ENCODE data around the gene RXRA.

Gene RXRA

DNA sequence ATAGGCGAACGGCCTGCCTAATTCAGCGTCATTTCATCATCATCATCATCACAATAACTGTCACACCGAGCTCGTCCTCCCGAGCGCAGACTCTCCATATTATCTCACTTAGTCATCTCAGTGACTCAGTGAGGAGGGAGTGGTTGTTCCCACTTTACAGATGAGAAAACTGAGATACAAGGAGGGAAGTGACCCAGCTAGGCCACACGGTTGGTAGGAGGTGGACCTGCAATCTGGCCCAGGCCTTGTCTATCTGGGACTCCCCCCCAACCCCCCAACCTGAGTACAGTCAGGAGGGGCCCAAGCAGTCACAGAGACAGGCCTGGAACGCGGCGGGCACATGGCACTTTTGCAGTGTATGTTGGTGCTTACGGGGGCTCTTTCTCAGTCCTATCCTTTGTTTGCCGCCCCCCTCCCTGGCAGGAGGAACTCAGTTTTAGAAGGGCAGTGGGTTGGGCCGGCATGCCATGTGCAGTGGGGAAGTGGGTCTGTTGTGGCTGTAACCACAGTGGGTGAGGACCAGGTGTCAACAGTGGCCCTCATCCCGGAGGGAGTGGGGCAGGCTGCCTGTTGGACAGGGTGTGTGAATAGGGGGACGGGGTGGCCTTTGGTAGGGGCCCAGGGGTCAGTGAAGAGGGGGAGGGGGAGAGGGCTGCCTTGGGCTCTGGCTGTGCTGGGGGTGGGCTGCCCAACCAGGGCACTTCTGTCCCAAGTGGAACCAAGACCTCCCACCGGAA is 1.7 kb upstream of the RXRA start:
- DNase-seq (ENCODE audit: low spot score), result no peak

GRCh38 chr9:134325096-134325812 is 1.0 kb upstream of the RXRA start:
- DNase-seq (ENCODE audit: low spot score), result no peak

- no peak for DNase-seq (ENCODE audit: low spot score)
Measured at GRCh38 chr9:134326724-134327601, 708 bp downstream of the RXRA start.

GRCh38 chr9:134327671-134328231 is 1.5 kb downstream of the RXRA start:
- DNase-seq (ENCODE audit: low spot score), result no peak

- no peak for DNase-seq (ENCODE audit: low spot score)
Measured at GRCh38 chr9:134328341-134328840, 2.1 kb downstream of the RXRA start.

DNA sequence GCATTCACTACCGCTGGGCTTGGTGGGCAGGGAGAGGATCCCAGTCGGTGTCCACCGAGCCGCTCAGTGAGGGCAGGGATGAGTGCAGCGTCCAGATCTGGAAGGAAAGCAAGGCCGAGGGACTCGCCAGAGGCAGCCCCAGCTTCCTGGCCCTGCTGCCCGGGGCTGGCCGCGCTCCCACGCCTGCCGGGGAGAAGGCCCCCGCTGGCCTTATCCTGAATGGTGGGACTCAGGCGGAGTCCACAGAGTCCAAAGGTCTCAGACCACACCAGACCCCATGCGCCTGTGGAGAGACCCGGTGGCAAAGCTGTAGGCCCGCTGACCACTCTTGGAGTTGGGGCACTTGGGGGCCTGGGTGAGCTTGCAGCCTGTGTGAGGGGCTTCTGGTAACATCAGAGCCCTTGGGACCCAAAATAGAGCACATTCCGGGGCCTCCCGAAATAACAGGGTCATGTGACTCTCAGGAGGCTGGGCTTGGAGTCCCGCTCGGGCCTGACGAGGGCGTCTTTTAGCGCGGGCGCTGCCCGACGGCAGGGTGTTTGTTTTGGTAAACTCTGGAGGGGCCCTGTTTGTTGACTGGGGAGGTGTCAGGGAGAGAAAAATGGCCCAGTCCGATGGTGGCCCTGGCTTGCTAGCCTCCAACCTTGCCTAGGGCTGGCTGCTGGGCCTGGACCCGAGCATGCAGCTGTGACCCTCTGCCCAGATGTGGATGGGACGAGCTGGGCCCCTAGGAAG is 2.8 kb downstream of the RXRA start:
- no peak for DNase-seq (ENCODE audit: low spot score)

GRCh38 chr9:134329576-134329855 is 3.3 kb downstream of the RXRA start:
- no peak for DNase-seq (ENCODE audit: low spot score)

GRCh38 chr9:134329886-134330285 is 3.6 kb downstream of the RXRA start:
- no peak for DNase-seq (ENCODE audit: low spot score)

DNA sequence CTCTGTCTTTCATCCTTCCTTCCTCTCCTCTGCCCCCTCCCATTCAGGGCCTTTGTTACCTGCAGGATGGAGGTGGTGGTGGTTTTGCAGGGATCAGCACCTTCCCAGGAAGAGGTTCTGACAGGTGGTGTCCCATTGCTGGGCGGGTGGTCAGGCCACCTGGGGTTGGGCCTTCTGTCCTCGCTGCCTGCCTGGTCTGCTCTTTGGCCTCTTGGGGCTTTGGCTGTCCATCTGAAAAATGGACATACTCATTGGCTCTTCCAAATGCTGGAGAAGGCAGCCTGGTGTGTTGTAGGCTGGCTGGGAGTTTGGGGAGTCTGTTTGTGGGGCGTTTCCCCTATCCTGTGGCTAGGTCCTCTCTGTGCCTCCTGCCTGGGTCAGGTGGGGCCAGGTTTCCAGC is 4.3 kb downstream of the RXRA start:
- DNase-seq (ENCODE audit: low spot score), result no peak

DNA sequence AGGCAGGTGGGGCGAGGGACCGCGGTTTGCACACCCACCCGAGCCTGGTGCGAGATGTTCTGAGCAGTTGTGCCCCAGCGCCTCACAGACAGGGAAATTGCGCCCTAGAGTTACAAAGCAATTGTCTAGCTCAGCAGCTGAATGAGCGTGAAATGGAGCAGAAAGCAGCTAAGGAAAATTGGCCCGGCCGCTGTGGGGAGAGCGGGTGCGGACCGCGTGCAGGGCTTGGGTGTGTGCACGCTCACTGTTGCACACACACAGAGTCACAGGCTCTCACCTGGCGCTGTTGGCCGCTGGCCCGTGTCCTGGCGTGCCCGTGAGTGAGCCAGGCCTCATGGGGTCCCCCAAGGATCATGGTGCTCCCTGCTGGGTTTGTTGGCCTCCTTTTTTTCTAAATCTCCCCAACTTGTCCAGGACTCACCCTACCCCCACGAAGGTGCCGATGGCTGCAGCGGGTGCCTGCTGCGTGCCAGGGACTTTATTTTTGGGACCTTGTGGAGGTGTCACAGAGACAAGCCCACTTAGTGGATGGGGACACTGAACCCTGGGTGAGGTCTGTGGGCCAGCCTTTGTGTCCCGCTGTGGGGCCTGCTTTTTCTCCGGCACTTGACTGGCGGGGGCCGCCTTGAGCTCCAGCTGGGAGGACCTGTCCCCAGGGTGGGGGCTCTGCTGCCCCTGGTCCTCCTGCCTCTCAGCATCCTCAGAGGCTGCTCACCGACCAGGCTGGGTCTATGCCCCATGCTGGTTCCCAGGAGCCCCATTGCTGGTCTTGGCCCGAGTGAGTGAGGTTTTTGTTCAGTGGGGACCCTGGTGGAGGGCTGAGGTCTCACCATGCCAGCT is 5.2 kb downstream of the RXRA start:
- no peak for DNase-seq (ENCODE audit: low spot score)

GRCh38 chr9:134332266-134332665 is 6.0 kb downstream of the RXRA start:
- DNase-seq (ENCODE audit: low spot score), result no peak

DNA sequence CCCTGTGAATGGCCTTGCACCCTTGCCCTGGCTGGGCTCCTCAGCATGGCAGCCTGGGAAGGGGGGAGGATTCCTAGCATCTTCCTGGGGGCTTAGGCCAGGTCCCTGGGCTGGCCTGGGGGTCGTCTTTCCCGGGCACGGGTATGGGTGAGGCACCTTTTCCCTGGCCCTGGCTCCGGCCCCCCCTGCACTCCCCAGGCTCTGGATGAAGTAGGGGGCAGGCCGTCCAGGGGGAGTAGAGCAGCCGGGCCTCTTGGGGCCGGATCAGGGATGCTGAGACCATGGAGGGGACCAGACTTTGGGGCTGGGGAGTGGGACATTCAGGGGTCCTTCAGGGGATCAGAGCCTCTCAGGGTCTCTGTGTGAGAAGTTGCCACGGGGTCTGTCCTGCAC is 6.6 kb downstream of the RXRA start:
- no peak for DNase-seq (ENCODE audit: low spot score)

GRCh38 chr9:134333234-134333873 is 7.1 kb downstream of the RXRA start:
- no peak for DNase-seq (ENCODE audit: low spot score)

DNA sequence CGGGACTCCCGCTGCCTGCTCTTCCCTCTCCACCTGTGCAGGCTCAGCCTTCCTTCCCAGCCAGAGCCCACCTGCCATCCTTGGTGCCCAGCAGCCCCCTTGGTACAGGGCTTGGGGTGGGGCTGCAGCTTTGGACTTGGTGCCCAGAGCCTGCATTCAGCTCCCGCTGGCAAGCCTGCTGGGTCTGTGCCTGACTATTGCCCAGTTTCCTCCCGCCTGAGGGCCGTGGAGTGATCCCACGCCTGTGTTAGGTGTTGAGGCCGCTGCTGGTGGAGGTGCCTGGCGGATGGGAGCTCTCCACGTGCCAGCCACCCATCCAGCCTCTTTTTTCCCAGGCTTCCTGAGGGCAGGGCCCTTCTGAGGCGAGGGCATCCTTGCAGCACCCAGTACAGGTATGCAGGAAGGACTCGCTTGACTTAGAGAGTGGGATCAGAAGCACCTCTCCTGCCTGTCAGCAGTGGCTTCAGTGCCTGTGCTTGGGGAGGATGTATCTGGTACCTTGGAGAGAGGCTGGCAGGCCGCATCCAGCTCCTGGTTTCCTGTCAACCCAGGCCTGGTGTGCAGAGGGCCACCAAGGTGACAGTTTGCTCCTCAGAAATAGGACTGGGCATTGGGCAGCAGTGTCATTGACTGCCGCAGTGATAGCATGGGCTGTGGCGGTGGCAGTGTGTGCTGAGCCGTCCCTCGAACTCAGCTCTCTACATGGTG is 7.8 kb downstream of the RXRA start:
- DNase-seq (ENCODE audit: low spot score), result no peak

DNA sequence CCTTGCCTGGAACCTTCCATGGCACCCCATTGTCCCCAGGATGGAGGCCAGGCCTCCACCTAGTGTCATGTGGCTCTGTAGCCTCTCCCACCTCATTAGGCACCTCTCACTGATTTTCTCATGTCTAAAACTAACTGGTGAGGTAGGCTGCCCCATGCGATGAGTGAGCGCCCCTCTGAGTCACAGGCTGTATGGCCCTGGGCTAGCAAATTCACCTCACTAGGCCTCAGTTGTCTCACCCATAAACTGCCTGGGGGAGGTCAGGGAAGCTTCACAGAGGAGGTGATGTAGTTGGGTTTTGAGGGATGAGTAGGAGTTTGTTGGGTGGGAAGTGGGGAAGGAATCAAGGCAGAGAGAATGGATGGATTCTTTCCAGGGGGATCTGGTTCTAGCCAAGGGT is 8.8 kb downstream of the RXRA start:
- DNase-seq (ENCODE audit: low spot score), result no peak

DNA sequence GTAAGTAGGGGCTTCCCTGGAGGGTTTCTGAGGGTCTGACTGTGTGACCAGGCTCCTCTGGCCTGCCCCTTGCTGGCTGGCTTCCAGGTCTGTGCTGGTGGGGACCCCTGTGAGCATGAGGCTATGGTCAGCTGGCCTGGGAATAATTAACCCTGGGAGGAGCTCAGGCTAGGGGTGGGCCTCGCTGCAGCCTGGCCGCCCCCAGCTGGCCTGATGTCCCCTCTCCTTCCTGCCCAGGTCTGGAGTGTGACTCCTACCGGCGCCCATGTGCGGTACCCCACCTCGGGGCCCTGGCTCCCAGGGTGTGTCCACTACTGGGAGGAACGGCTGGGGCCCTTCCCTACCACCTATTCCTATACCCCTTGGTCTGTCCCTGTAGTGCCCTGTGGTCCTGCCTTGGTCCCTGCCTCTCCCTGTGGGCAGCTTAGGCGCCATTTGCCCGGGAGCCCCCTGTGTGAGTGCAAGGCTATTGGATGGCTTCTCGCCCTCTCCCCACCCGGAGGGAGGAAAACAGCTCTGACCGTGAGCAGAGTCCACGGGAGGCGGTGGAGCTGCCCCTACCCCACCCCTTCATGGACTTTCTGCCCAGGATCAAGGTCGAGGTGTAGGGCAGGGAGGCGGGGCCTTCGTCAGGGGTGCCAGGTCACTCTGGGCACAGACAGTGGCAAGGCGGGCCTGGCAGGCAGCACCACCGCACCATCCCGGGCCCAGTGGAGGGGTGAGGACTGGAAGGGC is 9.4 kb downstream of the RXRA start:
- DNase-seq (ENCODE audit: low spot score), result no peak

DNA sequence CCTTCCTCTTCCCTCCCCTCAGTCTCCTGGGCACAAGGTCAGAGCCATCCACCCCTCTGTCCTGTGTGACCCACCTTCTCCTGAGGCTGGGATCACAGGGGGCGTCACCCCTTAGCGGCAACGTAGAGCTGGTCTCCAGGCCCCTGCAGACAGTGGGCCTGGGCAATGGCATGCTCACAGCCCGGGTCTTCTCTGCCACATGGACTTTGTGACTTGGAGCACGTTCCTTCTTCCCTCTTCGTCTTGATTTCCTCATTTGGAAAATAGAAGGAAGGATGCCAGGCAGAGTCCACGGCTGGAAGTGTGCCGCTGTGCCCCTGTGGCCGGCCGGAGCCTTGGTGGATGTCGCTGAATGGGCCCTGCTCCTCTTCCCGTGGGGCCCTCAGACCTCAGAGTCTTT is 10.0 kb downstream of the RXRA start:
- DNase-seq (ENCODE audit: low spot score), result no peak

DNA sequence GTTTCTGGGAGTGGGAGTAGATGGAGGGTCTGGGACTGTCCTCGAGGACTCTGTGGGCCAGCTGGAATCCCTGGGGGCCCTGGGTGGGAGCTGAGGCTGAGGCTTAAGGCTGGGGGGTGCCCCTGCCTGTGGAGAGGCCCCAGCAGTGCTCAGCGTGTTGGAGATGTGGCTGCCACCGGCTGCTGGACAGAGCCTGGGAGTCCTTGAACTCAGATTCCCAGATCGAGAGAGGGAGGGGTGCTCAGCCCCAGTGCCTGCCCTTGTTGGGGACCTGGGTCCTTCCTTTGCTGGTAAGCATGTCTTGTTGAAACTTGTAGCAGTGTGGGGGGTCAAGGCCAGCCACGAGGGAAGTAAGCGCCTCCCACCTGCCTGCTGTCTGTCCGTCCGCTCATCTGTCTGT is 10.7 kb downstream of the RXRA start:
- no peak for DNase-seq (ENCODE audit: low spot score)

GRCh38 chr9:134337469-134337868 is 11.2 kb downstream of the RXRA start:
- no peak for DNase-seq (ENCODE audit: low spot score)
